ENCODE measurements around the gene KIAA1328.

DNA sequence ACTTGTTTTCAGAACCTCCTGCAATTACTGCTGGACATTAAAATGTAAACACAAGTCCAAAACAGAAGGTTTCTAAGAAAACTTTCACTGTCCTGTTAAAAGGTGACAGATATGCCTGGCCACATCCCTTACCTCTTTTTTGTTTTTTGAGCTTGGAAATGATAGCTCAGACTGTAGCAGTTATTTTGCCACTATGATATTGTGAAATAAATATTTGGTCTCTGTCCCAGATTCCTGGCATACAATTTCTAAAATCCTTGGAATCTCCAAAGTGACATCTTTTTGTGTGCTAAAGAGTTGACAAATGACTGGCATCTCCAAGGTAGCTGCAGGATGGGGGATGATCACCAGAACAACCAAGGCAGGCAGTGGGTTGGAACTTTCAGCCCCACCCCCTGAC lies 17.0 kb upstream of the KIAA1328 start:
- TF ChIP-seq, protein P1, sequence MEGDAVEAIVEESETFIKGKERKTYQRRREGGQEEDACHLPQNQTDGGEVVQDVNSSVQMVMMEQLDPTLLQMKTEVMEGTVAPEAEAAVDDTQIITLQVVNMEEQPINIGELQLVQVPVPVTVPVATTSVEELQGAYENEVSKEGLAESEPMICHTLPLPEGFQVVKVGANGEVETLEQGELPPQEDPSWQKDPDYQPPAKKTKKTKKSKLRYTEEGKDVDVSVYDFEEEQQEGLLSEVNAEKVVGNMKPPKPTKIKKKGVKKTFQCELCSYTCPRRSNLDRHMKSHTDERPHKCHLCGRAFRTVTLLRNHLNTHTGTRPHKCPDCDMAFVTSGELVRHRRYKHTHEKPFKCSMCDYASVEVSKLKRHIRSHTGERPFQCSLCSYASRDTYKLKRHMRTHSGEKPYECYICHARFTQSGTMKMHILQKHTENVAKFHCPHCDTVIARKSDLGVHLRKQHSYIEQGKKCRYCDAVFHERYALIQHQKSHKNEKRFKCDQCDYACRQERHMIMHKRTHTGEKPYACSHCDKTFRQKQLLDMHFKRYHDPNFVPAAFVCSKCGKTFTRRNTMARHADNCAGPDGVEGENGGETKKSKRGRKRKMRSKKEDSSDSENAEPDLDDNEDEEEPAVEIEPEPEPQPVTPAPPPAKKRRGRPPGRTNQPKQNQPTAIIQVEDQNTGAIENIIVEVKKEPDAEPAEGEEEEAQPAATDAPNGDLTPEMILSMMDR (IDR thresholded peaks at IDR 0.05; ENCODE audit: low read depth, low read length, missing input control), result no peak
- TF ChIP-seq GABPA (IDR thresholded peaks at IDR 0.05 in 1 of 2, conservative IDR thresholded peaks at IDR 0.05 in 1 of 2) (no peak), HNF4A (conservative IDR thresholded peaks at IDR 0.05) (no peak), YY1 (IDR thresholded peaks at IDR 0.05) (no peak), TAF1 (conservative IDR thresholded peaks at IDR 0.05) (no peak), NR2F2 (IDR thresholded peaks at IDR 0.05) (no peak), SP1 (IDR thresholded peaks at IDR 0.05) (no peak)
- TF ChIP-seq, protein P2, sequence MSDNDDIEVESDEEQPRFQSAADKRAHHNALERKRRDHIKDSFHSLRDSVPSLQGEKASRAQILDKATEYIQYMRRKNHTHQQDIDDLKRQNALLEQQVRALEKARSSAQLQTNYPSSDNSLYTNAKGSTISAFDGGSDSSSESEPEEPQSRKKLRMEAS (IDR thresholded peaks at IDR 0.05), result no peak
- TF ChIP-seq, protein P3, sequence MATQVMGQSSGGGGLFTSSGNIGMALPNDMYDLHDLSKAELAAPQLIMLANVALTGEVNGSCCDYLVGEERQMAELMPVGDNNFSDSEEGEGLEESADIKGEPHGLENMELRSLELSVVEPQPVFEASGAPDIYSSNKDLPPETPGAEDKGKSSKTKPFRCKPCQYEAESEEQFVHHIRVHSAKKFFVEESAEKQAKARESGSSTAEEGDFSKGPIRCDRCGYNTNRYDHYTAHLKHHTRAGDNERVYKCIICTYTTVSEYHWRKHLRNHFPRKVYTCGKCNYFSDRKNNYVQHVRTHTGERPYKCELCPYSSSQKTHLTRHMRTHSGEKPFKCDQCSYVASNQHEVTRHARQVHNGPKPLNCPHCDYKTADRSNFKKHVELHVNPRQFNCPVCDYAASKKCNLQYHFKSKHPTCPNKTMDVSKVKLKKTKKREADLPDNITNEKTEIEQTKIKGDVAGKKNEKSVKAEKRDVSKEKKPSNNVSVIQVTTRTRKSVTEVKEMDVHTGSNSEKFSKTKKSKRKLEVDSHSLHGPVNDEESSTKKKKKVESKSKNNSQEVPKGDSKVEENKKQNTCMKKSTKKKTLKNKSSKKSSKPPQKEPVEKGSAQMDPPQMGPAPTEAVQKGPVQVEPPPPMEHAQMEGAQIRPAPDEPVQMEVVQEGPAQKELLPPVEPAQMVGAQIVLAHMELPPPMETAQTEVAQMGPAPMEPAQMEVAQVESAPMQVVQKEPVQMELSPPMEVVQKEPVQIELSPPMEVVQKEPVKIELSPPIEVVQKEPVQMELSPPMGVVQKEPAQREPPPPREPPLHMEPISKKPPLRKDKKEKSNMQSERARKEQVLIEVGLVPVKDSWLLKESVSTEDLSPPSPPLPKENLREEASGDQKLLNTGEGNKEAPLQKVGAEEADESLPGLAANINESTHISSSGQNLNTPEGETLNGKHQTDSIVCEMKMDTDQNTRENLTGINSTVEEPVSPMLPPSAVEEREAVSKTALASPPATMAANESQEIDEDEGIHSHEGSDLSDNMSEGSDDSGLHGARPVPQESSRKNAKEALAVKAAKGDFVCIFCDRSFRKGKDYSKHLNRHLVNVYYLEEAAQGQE (IDR thresholded peaks at IDR 0.05), result no peak
